MM.1S (cell line): ENCODE measurements around the gene GPR50.

Experiments
- EZH2phosphoT487 ChIP-seq: fragments of 300-600 bp; sonication (generic); IDR thresholded peaks from 2 replicates; pipeline ENCODE4 v1.6.1; 2018; ENCODE audit warnings: antibody characterized with exemption, low read length
- TF ChIP-seq, protein P1 (sequence below): fragments of 300-600 bp; sonication (generic); IDR thresholded peaks from 2 replicates; pipeline ENCODE4 v1.5.1; 2016; ENCODE audit warnings: antibody characterized with exemption, low read length, mixed read lengths

DNA sequence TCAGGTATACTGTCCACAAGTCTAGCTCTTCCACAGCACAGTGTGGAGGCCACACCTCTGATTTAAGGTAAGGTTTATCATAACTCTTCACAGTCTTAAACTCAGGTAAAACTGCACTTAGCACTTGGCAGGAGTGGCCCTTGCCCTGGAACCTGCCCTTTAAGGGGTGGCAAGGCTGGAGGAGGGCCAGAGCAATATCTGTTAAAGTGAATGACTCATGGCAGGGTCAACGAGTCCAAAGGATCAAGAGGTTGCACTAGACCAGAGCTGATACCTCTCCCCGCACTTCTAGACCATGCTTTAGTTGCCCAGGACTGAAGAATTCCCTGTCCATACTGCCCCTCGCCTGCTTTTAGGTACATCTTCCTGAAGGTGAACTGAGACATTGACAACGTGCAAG is 14.7 kb upstream of the GPR50 start:
- TF ChIP-seq, protein P1, sequence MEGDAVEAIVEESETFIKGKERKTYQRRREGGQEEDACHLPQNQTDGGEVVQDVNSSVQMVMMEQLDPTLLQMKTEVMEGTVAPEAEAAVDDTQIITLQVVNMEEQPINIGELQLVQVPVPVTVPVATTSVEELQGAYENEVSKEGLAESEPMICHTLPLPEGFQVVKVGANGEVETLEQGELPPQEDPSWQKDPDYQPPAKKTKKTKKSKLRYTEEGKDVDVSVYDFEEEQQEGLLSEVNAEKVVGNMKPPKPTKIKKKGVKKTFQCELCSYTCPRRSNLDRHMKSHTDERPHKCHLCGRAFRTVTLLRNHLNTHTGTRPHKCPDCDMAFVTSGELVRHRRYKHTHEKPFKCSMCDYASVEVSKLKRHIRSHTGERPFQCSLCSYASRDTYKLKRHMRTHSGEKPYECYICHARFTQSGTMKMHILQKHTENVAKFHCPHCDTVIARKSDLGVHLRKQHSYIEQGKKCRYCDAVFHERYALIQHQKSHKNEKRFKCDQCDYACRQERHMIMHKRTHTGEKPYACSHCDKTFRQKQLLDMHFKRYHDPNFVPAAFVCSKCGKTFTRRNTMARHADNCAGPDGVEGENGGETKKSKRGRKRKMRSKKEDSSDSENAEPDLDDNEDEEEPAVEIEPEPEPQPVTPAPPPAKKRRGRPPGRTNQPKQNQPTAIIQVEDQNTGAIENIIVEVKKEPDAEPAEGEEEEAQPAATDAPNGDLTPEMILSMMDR = no peak
- no peak for TF ChIP-seq EZH2phosphoT487
